ENCODE measurements around the gene INPP4A.

DNA sequence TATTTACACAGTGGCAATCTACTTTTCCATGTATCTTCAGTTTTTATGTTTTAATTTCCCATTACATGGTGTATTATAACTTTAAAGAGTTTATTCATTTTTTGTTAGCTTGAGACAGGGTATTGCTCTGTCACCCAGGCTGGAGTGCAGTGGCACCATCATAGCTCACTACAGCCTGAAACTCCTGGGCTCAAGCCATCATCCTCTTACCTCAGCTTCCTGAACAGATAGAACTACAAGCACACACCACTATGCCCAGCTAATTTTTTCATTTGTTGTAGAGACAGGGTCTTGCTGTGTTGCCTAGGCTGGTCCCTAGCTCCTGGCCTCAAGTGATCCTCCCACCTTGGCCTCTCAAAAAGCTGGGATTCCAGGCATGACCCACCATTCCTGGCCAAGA lies 96.8 kb downstream of the INPP4A start:
- no peak for TF ChIP-seq GABPA (IDR thresholded peaks at IDR 0.05; ENCODE audit: low read depth)
- TF ChIP-seq TCF3 (IDR thresholded peaks at IDR 0.05; ENCODE audit: borderline replicate concordance, insufficient read depth, low read depth, low read length), result no peak
- TF ChIP-seq RCOR1 (conservative IDR thresholded peaks at IDR 0.05; ENCODE audit: low read depth, low read length), result no peak
- TF ChIP-seq, protein P1, sequence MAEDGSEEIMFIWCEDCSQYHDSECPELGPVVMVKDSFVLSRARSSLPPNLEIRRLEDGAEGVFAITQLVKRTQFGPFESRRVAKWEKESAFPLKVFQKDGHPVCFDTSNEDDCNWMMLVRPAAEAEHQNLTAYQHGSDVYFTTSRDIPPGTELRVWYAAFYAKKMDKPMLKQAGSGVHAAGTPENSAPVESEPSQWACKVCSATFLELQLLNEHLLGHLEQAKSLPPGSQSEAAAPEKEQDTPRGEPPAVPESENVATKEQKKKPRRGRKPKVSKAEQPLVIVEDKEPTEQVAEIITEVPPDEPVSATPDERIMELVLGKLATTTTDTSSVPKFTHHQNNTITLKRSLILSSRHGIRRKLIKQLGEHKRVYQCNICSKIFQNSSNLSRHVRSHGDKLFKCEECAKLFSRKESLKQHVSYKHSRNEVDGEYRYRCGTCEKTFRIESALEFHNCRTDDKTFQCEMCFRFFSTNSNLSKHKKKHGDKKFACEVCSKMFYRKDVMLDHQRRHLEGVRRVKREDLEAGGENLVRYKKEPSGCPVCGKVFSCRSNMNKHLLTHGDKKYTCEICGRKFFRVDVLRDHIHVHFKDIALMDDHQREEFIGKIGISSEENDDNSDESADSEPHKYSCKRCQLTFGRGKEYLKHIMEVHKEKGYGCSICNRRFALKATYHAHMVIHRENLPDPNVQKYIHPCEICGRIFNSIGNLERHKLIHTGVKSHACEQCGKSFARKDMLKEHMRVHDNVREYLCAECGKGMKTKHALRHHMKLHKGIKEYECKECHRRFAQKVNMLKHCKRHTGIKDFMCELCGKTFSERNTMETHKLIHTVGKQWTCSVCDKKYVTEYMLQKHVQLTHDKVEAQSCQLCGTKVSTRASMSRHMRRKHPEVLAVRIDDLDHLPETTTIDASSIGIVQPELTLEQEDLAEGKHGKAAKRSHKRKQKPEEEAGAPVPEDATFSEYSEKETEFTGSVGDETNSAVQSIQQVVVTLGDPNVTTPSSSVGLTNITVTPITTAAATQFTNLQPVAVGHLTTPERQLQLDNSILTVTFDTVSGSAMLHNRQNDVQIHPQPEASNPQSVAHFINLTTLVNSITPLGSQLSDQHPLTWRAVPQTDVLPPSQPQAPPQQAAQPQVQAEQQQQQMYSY (CRISPR knock-in tag; IDR thresholded peaks at IDR 0.05), result no peak
- TF ChIP-seq, protein P2, sequence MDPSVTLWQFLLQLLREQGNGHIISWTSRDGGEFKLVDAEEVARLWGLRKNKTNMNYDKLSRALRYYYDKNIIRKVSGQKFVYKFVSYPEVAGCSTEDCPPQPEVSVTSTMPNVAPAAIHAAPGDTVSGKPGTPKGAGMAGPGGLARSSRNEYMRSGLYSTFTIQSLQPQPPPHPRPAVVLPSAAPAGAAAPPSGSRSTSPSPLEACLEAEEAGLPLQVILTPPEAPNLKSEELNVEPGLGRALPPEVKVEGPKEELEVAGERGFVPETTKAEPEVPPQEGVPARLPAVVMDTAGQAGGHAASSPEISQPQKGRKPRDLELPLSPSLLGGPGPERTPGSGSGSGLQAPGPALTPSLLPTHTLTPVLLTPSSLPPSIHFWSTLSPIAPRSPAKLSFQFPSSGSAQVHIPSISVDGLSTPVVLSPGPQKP (IDR thresholded peaks at IDR 0.05; ENCODE audit: low read depth, low read length), result no peak
- TF ChIP-seq, protein P3, sequence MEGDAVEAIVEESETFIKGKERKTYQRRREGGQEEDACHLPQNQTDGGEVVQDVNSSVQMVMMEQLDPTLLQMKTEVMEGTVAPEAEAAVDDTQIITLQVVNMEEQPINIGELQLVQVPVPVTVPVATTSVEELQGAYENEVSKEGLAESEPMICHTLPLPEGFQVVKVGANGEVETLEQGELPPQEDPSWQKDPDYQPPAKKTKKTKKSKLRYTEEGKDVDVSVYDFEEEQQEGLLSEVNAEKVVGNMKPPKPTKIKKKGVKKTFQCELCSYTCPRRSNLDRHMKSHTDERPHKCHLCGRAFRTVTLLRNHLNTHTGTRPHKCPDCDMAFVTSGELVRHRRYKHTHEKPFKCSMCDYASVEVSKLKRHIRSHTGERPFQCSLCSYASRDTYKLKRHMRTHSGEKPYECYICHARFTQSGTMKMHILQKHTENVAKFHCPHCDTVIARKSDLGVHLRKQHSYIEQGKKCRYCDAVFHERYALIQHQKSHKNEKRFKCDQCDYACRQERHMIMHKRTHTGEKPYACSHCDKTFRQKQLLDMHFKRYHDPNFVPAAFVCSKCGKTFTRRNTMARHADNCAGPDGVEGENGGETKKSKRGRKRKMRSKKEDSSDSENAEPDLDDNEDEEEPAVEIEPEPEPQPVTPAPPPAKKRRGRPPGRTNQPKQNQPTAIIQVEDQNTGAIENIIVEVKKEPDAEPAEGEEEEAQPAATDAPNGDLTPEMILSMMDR (IDR thresholded peaks at IDR 0.05 in 2 of 3, conservative IDR thresholded peaks at IDR 0.05 in 1 of 3; ENCODE audit: control insufficient read depth in 2 of 3, extremely low read depth in 1 of 3, insufficient read depth in 1 of 3, low read depth in 3 of 3, low read length in 3 of 3), result no peak

All from GM12878 (cell line).